ENCODE data around the gene PCIF1.

GRCh38 chr20:45920462-45921336 lies 13.8 kb upstream of the PCIF1 start:
- TF ChIP-seq POLR2A (IDR thresholded peaks at IDR 0.05) = no peak
- no peak for TF ChIP-seq CTCF (IDR thresholded peaks at IDR 0.05)
